GM18508 (cell line): Measurements from ENCODE around the gene CACNA1C.

Experiments used
- ATAC-seq: cut with Tn5 transposase; IDR thresholded peaks from one replicate; pipeline ENCODE4 v1.9.1; 2021; ENCODE audit warnings: moderate number of reproducible peaks; ENCODE audit not compliant: insufficient read depth, unreplicated experiment

CACNA1C gene

GRCh38 chr12:2034633-2035430, 18.0 kb upstream of the CACNA1C start:
- no peak for ATAC-seq

GRCh38 chr12:2035431-2036055, 17.2 kb upstream of the CACNA1C start:
- no peak for ATAC-seq

- ATAC-seq = no peak
Observed at GRCh38 chr12:2039034-2039433, 13.8 kb upstream of the CACNA1C start.

- no peak for ATAC-seq
Observed at GRCh38 chr12:2043054-2043453, 9.7 kb upstream of the CACNA1C start.

- no peak for ATAC-seq
Observed at GRCh38 chr12:2044165-2044564, 8.6 kb upstream of the CACNA1C start.

GRCh38 chr12:2046957-2047356, 5.8 kb upstream of the CACNA1C start:
- ATAC-seq = no peak

GRCh38 chr12:2047752-2048151, 5.0 kb upstream of the CACNA1C start:
- no peak for ATAC-seq

GRCh38 chr12:2049604-2050540, 2.9 kb upstream of the CACNA1C start:
- ATAC-seq = no peak

GRCh38 chr12:2051700-2052621, 826 bp upstream of the CACNA1C start:
- ATAC-seq = no peak

- ATAC-seq = no peak
Observed at GRCh38 chr12:2053691-2054090, 904 bp downstream of the CACNA1C start.

- ATAC-seq = no peak
Observed at GRCh38 chr12:2054091-2055018, 1.6 kb downstream of the CACNA1C start.

GRCh38 chr12:2057041-2057794, 4.4 kb downstream of the CACNA1C start:
- no peak for ATAC-seq

- no peak for ATAC-seq
Observed at GRCh38 chr12:2057795-2058408, 5.1 kb downstream of the CACNA1C start.

- no peak for ATAC-seq
Observed at GRCh38 chr12:2058837-2059236, 6.0 kb downstream of the CACNA1C start.

- ATAC-seq = no peak
Observed at GRCh38 chr12:2061402-2061801, 8.6 kb downstream of the CACNA1C start.

GRCh38 chr12:2064071-2064507, 11.3 kb downstream of the CACNA1C start:
- ATAC-seq = no peak

GRCh38 chr12:2068653-2069052, 15.9 kb downstream of the CACNA1C start:
- ATAC-seq = no peak
